ENCODE results near the gene CDH13. TPM values are rescaled to one million over a fixed set of nuclear protein-coding genes. Genes with fewer than 3 reads are reported as not detected.

The CDH13 gene
- total RNA-seq, 1 experiment from 2014 or later, result 0.80 TPM

DNA sequence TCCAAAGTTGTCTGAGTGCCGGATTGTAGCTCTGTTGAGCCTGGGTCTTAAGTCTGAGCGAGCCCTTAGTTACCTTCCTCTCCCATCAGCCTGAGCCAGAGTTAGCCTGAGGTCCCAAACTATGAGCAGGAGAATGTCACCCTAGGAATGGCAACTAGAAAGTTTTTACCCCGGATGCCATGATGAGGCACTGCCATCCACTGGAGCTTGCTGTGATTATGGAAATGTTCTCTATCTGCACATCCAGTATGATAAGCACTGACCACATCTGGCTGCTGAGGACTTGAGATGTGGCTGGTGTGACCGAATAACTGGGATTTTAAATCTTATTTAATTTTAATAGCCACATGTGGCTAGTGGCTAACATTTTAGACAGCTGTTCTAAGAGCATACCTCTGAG is 550.0 kb downstream of the CDH13 start:
- no peaks in the 10 kb centered on the region for H3K27me3 ChIP-seq (ENCODE audit: control insufficient read depth, insufficient read depth, low read length)
- no peak for DNase-seq
- H3K4me3 ChIP-seq (ENCODE audit: insufficient read depth, low read depth, low read length), result no peak overlapping the region
- no peaks in the 10 kb centered on the region for H3K36me3 ChIP-seq (replicated peaks; ENCODE audit: control insufficient read depth, insufficient read depth, low read length)

DNA sequence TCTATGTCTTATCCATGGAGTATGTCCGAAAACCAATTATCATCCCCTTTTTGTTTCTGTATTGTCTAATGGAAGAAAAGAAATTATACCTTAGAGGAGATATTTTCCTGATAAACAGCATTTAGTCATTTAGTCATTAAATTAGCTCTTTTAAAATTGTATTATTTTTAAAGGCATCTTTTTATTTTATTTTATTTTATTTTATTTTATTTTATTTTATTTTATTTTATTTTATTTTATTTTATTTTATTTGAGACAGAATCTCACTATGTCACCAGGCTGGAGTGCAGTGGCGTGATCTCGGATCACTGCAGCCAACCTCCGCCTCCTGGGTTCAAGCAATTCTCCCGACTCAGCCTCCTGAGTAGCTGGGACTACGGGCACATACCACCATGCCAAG is 559.1 kb downstream of the CDH13 start:
- H3K36me3 ChIP-seq (replicated peaks; ENCODE audit: control insufficient read depth, insufficient read depth, low read length), result no peaks in the 10 kb centered on the region
- H3K4me3 ChIP-seq (ENCODE audit: insufficient read depth, low read depth, low read length), result no peak overlapping the region
- no peaks in the 10 kb centered on the region for H3K27me3 ChIP-seq (ENCODE audit: control insufficient read depth, insufficient read depth, low read length)
- no peak for DNase-seq

DNA sequence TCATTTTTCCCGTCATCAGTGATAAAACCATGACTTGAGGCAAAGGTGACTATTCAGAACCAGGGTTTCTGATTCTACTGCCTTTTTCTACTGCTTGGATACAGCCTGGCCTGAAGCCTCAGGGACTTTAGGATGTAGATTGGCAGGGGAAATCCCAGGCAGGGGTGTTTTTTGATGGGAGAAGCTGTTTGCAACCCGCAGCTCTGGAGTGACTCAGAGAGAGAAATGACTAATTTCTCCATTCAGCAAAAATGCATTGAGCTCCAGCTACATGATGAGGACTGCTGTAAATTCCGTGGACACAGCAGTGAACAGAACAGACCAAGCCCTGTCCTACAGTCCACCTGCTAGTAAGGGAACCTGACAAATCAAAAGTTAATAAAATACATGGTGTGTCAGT is 560.6 kb downstream of the CDH13 start:
- H3K27me3 ChIP-seq (ENCODE audit: control insufficient read depth, insufficient read depth, low read length), result no peaks in the 10 kb centered on the region
- H3K36me3 ChIP-seq (replicated peaks; ENCODE audit: control insufficient read depth, insufficient read depth, low read length), result no peaks in the 10 kb centered on the region
- no peak overlapping the region for H3K4me3 ChIP-seq (ENCODE audit: insufficient read depth, low read depth, low read length)
- no peak for DNase-seq

DNA sequence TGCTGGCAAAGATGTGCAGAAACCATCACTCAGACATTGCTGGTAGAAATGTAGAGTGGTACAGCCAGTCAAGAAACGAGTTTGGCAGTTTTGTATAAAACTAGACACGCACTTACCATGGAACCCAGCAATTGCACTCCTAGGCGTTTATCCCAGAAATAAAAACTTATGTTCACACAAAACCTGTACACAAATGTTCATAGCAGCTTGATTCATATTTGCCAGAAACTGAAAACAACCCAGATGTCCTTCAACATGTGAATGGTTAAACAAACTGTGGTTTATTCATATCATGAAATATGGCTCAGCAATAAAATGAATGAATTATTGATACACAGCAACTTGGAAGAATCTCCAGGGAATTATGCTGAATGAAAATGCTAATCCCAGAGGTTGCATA is 570.0 kb downstream of the CDH13 start:
- Histone ChIP-seq H3K27me3 (ENCODE audit: control insufficient read depth, insufficient read depth, low read length) (no peaks in the 10 kb centered on the region), H3K4me3 (ENCODE audit: insufficient read depth, low read depth, low read length) (no peak overlapping the region), H3K36me3 (replicated peaks; ENCODE audit: control insufficient read depth, insufficient read depth, low read length) (no peaks in the 10 kb centered on the region)
- DNase-seq, result no peak

DNA sequence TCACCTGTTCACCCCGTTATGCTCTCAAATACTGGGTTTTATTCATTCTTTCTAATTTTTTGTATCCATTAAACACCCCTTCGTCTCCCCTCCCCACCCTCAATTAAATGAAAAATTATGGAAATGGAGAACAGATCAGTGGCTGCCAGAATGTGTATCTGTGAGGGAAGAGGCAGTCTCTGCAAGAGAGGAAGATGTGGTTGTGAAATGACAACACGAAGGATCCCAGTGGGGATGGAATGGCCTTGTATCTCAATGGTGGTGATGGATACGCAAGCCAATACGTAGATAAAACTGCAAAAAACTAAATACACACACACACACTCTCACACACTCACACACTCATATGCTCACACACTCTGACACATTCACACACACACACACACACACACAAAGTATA is 570.7 kb downstream of the CDH13 start:
- no peak for DNase-seq
- H3K36me3 ChIP-seq (replicated peaks; ENCODE audit: control insufficient read depth, insufficient read depth, low read length), result no peaks in the 10 kb centered on the region
- H3K27me3 ChIP-seq (ENCODE audit: control insufficient read depth, insufficient read depth, low read length), result no peaks in the 10 kb centered on the region

DNA sequence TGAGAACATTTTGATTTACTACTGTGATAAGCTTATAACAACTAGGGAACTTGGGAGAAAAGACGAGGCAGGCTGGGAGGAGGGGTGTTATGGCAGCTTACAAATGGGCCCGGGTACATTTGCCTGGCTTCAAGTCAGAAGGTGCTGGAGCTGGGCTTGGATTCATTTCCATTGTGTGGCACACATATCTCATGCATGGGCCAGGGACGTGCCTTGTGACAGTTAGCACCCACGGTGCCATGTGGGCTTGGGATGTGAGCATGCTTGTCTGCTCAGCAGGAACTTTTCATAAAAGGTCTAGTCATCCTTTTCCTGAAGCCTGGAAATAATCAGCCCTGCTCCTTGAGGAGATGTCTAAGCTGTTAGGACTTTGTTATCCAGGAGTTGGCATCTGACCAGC is 572.2 kb downstream of the CDH13 start:
- Histone ChIP-seq H3K27me3 (ENCODE audit: control insufficient read depth, insufficient read depth, low read length) (no peaks in the 10 kb centered on the region), H3K4me3 (ENCODE audit: insufficient read depth, low read depth, low read length) (no peak overlapping the region), H3K36me3 (replicated peaks; ENCODE audit: control insufficient read depth, insufficient read depth, low read length) (no peaks in the 10 kb centered on the region)
- no peak for DNase-seq

More for the DNA sequence above, 570.7 kb downstream of the CDH13 start:
- H3K4me3 ChIP-seq (ENCODE audit: insufficient read depth, low read depth, low read length), result no peak overlapping the region

DNA sequence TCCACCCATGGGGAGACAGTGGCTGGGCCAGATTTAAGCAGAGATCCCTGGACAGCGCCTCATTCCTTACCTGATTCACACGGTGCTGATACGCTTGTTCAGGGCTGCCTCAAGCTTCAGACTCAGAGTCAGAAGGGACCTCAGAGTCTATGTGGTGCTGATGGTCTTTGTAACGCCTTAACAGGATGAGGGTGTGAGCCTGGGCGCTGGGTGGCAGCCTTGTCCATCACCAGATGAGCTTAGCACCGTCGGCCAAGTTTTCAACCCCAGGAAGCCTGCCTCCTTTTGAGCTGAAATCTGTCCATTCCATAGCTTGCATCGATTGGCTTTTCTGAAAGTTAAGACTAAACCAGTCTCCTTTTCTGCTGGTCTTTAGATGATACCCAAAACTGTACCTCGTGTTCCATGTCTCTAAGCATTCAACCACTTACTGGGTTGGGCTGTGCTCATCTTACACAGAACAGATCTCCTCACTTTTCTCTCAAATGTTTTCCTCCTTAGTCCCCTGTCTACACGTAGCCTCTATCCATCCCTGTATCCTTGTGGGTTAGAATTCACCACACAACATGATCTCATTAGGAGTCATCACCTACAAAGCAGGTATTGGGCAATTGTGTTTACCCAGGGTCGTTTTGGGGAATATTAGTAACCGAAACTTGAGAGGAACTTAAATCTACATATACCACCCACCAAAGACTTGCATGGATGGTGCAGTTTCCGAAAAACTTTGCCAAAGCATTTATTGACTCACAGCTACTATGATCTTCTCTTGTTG is 573.4 kb downstream of the CDH13 start:
- DNase-seq, result peak; percentile 18
- Histone ChIP-seq H3K36me3 (replicated peaks; ENCODE audit: control insufficient read depth, insufficient read depth, low read length) (no peaks in the 10 kb centered on the region), H3K4me3 (ENCODE audit: insufficient read depth, low read depth, low read length) (no peak overlapping the region), H3K27me3 (ENCODE audit: control insufficient read depth, insufficient read depth, low read length) (no peaks in the 10 kb centered on the region)

DNA sequence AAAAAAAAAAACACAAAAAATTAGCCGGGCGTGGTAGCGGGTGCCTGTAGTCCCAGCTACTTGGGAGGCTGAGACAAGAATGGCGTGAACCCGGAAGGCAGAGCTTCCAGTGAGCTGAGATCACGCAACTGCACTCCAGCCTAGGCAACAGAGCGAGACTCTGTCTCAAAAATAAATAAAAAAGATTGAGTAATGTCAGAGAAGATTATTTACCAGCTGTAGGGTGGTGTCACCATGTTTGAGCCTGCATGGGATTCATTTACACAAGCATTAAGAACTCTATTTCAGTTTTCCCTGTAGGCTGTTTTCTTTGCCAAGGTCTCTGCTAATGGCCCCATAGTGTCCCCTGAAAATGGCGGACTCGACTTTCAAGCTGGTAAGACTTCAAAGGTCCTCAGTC is 575.0 kb downstream of the CDH13 start:
- Histone ChIP-seq H3K4me3 (ENCODE audit: insufficient read depth, low read depth, low read length) (no peak overlapping the region), H3K36me3 (replicated peaks; ENCODE audit: control insufficient read depth, insufficient read depth, low read length) (no peaks in the 10 kb centered on the region)
- DNase-seq, result no peak

DNA sequence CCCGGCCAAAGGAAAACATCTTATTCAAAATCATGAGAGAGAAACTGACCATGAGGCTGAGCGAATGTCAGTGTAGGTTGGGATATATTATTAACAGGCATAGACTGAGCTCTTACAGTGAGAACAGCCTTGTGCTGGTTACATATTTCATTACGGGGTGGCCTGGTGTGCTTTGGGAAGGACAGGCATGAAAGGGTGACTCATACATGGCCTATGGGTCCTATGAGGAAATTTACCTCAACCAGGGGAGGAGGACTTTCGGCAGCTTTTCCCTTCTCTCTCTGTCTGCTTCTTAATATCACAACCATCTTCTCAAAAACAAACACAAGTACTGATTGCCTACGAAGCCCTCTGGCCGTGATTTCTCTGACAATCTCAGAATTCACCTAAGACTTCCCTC is 579.1 kb downstream of the CDH13 start:
- H3K27me3 ChIP-seq (ENCODE audit: control insufficient read depth, insufficient read depth, low read length), result no peaks in the 10 kb centered on the region
- DNase-seq, result no peak
- H3K4me3 ChIP-seq (ENCODE audit: insufficient read depth, low read depth, low read length), result no peak overlapping the region
- H3K36me3 ChIP-seq (replicated peaks; ENCODE audit: control insufficient read depth, insufficient read depth, low read length), result no peaks in the 10 kb centered on the region

More for the DNA sequence above, 575.0 kb downstream of the CDH13 start:
- no peaks in the 10 kb centered on the region for H3K27me3 ChIP-seq (ENCODE audit: control insufficient read depth, insufficient read depth, low read length)

DNA sequence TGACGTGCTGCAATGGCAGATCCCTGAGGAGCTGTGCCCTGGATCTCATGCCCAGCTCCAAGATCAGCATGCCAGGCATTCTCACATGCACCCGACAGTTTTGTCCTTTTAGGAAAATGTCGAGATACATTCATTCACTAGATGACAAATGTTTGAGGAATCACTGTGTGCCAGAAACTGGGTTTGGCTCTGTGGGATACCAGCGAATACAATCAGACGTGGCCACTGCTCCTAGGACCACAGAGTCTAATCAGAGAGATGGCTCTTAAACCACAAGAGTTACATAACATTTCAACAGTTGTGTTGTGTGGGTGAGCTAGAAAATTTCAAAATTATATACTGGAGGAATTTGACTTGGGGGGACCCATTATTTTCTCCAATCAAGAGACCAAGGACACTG is 579.7 kb downstream of the CDH13 start:
- Histone ChIP-seq H3K27me3 (ENCODE audit: control insufficient read depth, insufficient read depth, low read length) (no peaks in the 10 kb centered on the region), H3K36me3 (replicated peaks; ENCODE audit: control insufficient read depth, insufficient read depth, low read length) (no peaks in the 10 kb centered on the region), H3K4me3 (ENCODE audit: insufficient read depth, low read depth, low read length) (no peak overlapping the region)
- DNase-seq, result no peak

DNA sequence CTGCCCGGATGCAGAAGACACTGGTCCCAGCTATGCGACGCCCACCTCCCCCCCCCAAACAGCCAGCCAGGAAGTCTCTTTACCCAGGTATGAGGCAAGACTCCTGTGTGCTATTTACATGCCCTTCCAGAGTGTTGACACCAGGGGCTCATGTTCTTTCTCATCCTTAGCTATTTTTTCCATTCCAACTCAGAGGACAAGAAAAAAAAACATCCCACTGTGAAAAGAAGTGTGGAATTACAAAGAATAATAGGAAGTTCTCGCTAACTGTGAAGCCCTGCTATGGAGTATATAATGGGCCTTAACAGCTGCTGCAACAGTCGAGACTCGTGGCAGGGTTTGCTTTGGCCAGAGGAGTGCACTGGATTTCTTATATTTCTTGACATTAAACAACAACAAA is 584.9 kb downstream of the CDH13 start:
- Histone ChIP-seq H3K4me3 (ENCODE audit: insufficient read depth, low read depth, low read length) (no peak overlapping the region), H3K27me3 (ENCODE audit: control insufficient read depth, insufficient read depth, low read length) (no peaks in the 10 kb centered on the region), H3K36me3 (replicated peaks; ENCODE audit: control insufficient read depth, insufficient read depth, low read length) (no peaks in the 10 kb centered on the region)
- no peak for DNase-seq

DNA sequence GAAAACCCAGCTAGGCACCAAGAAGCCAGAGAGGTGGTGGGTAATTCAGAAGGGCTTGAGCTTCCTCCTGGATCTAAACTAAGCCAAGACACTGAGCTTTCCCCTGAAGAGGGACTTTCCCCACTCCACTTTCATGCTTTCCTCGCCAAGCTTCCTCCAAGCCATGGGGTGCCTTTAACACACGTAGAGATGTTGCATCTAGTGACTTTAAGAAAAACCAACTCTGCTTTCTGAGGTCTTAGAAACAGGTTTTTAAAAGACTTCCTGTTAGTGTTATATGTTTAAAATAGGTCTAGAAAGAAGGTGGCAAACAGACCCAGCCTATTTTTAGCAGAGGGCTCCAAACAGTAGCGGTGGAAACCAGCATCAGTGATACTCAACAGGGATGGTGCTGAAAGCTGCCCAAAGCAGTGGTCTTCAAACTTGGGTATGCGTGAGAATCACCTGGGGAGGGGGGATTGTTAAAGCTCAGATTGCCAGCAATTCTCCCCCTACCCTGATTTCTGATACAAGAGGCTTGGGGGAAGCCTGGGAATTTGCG is 585.6 kb downstream of the CDH13 start:
- no peak overlapping the region for H3K4me3 ChIP-seq (ENCODE audit: insufficient read depth, low read depth, low read length)
- DNase-seq, result no peak
- no peaks in the 10 kb centered on the region for H3K27me3 ChIP-seq (ENCODE audit: control insufficient read depth, insufficient read depth, low read length)
- H3K36me3 ChIP-seq (replicated peaks; ENCODE audit: control insufficient read depth, insufficient read depth, low read length), result no peaks in the 10 kb centered on the region

DNA sequence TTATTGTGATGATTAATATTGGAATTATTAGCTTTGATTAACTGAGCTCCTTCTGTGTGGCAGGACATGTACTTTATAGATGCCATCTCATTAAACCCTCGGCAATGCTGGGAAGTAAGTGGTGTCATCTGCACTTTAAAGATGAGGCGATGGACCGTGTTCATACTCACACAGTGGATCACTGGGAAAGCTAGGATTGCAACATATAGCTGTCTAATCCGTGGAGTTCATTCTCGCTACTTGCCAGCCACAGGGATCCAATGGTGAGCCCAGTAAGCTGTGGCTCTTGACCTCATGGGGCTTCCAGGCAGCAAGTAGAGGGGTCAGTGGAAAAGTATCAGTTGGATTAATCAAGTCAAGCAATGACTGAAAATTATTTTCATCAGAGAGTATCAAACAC is 587.9 kb downstream of the CDH13 start:
- no peak overlapping the region for H3K4me3 ChIP-seq (ENCODE audit: insufficient read depth, low read depth, low read length)
- no peaks in the 10 kb centered on the region for H3K27me3 ChIP-seq (ENCODE audit: control insufficient read depth, insufficient read depth, low read length)
- DNase-seq, result no peak
- no peaks in the 10 kb centered on the region for H3K36me3 ChIP-seq (replicated peaks; ENCODE audit: control insufficient read depth, insufficient read depth, low read length)

DNA sequence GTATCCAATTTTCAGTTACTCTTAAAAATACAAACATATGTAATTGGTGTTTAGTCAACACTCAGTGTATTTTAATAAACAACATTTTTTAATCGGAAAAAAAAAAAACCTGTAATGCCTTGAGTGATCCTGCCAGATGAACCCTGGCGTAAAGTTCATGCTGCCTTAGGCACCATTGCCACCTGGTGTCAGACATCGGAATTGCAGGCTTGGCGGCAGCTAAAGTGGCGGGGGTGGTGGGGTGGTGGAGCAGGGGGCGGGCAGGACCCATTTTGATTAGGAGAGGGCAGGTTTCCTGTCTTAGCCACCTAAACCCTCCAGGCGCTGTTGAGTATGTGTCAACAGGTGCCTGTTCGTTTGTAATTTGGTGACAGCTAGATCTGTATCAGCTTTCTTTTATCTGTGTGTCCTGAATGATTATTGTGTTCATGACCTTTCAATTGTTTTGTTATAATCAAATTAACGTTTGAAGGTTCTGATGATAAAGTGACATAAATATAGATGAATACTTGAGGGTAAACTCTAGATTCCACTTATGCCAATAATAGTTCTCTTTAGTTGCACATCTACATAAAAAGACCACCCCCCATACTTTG is 588.7 kb downstream of the CDH13 start:
- no peak overlapping the region for H3K4me3 ChIP-seq (ENCODE audit: insufficient read depth, low read depth, low read length)
- peak; percentile 81 for DNase-seq

DNA sequence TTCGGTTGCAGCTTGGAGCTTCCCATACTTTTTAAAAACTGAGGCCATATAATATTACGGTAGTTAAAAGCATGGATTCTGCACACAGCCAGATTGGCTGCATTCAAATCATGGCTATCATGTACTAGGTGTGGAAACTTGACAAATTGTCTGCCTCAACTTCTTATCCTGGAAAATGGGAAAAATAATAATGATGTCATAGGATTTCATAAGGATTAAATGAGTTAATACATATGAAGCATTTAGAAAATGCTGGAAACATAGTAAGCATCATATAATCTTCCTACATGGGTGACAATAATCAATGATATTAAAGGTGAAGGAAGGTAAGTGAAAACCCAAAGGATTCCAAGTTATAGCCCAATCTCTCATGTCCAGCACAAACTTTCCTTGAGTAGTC is 592.5 kb downstream of the CDH13 start:
- no peak for DNase-seq
- Histone ChIP-seq H3K36me3 (replicated peaks; ENCODE audit: control insufficient read depth, insufficient read depth, low read length) (no peaks in the 10 kb centered on the region), H3K4me3 (ENCODE audit: insufficient read depth, low read depth, low read length) (no peak overlapping the region), H3K27me3 (ENCODE audit: control insufficient read depth, insufficient read depth, low read length) (no peaks in the 10 kb centered on the region)

More for the DNA sequence above, 588.7 kb downstream of the CDH13 start:
- Histone ChIP-seq H3K36me3 (replicated peaks; ENCODE audit: control insufficient read depth, insufficient read depth, low read length) (no peaks in the 10 kb centered on the region), H3K27me3 (ENCODE audit: control insufficient read depth, insufficient read depth, low read length) (no peaks in the 10 kb centered on the region)
